Coronary artery (tissue), 2 donors: Measurements from ENCODE around the gene LSM4.
"Not testable (repeated sequence)": the region's sequence is repeated elsewhere in the genome, so short reads cannot be mapped to it uniquely, and the experiment has no call there.

Experiments
- DNase-seq: peaks from one replicate; pipeline ENCODE4 v3.0.0-alpha.2; 2017; ENCODE audit warnings: low spot score
- H3K27ac ChIP-seq, 2 donors: fragments of 200-600 bp; sonication (generic); one replicate each; pipeline ENCODE4 v1.5.1; 2016 to 2019
- H3K4me3 ChIP-seq: fragments of 200-600 bp; sonication (generic); 2 replicates; pipeline ENCODE4 v1.5.1; 2016; ENCODE audit warnings: mild to moderate bottlenecking, moderate library complexity
- TF ChIP-seq, protein P1 (sequence below): fragments of 200-600 bp; sonication (generic); IDR thresholded peaks from one replicate; pipeline ENCODE4 v1.5.1; 2019; ENCODE audit warnings: antibody characterized with exemption

The LSM4 gene

GRCh38 chr19:18361646-18362045 lies 38.8 kb upstream of the LSM4 start:
- TF ChIP-seq, protein P1, sequence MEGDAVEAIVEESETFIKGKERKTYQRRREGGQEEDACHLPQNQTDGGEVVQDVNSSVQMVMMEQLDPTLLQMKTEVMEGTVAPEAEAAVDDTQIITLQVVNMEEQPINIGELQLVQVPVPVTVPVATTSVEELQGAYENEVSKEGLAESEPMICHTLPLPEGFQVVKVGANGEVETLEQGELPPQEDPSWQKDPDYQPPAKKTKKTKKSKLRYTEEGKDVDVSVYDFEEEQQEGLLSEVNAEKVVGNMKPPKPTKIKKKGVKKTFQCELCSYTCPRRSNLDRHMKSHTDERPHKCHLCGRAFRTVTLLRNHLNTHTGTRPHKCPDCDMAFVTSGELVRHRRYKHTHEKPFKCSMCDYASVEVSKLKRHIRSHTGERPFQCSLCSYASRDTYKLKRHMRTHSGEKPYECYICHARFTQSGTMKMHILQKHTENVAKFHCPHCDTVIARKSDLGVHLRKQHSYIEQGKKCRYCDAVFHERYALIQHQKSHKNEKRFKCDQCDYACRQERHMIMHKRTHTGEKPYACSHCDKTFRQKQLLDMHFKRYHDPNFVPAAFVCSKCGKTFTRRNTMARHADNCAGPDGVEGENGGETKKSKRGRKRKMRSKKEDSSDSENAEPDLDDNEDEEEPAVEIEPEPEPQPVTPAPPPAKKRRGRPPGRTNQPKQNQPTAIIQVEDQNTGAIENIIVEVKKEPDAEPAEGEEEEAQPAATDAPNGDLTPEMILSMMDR = no peak
- H3K27ac ChIP-seq = no peak overlapping the region
- no peak overlapping the region for H3K4me3 ChIP-seq
- no peak for DNase-seq

DNA sequence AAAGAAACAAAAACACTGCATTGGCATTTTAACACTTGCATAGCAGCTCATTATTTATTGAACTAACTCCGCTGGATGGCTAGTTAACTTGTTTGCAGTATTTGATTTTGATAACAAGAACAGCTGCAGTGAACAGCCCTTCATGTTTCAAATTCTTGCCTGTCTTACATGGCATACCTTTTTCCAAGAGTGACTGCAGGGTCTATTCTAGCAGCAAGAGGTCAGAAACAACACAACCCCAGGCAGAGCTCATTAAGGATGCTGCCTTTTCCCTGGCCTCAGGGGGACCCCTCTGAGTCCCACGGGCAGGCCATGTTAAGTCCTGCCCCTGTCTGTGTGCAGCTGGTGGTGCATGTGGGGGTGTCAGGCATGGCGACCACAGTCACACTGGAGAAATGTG lies 34.2 kb upstream of the LSM4 start:
- no peak overlapping the region for H3K27ac ChIP-seq
- DNase-seq = no peak
- no peak overlapping the region for H3K4me3 ChIP-seq
- TF ChIP-seq, protein P1 = no peak

GRCh38 chr19:18354743-18355142 lies 31.9 kb upstream of the LSM4 start:
- H3K4me3 ChIP-seq, DNase-seq, H3K27ac ChIP-seq: not testable (repeated sequence)

DNA sequence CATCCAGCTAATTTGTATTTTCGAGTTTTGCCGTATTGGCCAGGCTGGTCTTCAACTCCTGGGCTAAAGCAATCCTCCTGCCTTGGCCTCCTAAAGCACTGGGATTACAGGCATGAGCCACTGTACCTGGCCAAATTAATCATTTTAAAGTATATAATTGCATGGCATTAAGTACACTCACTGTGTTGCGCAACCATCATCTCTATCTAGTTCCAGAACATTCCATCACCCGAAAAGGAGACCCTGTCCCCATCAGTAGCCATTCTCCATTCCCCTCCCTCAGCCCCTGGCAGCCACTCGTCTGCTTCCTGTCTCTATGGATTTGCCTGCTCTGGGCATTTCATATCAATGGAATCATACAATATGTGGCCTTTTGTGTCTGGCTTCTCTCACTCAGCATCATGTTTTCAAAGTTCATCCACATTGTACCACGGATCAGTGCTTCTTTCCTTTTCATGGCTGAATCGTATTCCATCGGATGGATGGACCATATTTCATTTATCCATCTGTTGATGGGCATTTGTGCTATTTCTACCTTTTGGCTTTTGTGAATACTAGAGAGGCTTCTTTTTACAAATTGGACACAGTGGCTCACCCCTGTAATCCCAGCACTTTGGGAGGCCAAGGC lies 30.6 kb upstream of the LSM4 start:
- Histone ChIP-seq H3K27ac (no peak overlapping the region), H3K4me3 (no peak overlapping the region)
- TF ChIP-seq, protein P1 = no peak
- no peak for DNase-seq

DNA sequence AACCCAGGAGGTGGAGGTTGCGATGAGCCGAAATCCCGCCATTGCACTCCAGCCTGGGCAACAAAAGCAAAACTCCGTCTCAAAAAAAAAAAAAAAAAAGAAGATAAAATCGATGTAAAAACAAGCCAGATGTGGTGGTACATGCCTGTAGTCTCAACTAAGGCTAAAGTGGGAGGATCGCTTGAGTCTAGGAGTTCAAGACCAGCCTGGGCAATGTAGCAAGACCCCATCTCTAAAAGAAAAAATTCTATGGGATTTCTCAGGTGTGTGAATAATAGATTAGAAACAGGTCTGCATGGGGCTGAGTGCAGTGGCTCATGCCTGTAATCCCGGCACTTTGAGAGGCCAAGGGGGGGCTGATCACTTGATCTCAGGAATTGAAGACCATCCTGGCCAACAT lies 28.7 kb upstream of the LSM4 start:
- no peak for DNase-seq

GRCh38 chr19:18350490-18350889 lies 27.6 kb upstream of the LSM4 start:
- DNase-seq = no peak
- TF ChIP-seq, protein P1 = no peak

More for the DNA sequence above, 28.7 kb upstream of the LSM4 start:
- H3K4me3 ChIP-seq = no peak overlapping the region
- TF ChIP-seq, protein P1 = no peak
- H3K27ac ChIP-seq = no peak overlapping the region

GRCh38 chr19:18349524-18350128 lies 26.8 kb upstream of the LSM4 start:
- TF ChIP-seq, protein P1 = peak; percentile 27
- DNase-seq = no peak
- Histone ChIP-seq H3K4me3 (no peak overlapping the region), H3K27ac (no peak overlapping the region)

More at GRCh38 chr19:18350490-18350889, 27.6 kb upstream of the LSM4 start:
- no peak overlapping the region for H3K27ac ChIP-seq
- no peak overlapping the region for H3K4me3 ChIP-seq

DNA sequence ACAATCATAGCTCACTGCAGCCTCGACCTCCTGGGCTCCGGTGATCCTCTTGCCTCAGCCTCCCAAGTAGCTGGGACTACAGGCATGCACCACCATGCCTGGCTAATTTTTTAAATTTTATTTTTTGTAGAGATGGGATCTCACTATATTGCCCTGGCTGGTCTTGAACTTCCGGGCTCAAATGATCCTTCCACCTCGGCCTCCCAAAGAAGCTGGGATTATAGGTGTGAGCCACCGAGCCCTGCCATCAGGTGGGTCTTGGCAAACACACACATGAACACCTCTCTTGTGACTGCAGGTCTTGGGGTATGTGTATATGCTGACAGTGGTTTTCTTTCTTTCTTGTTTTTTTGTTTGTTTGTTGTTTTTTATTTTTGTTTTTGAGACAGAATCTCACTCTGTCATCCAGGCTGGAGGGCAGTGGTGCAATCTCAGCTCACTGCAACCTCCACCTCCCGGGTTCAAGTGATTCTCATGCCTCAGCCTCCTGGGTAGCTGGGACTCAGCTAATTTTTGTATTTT lies 26.0 kb upstream of the LSM4 start:
- not testable (repeated sequence) for DNase-seq, H3K4me3 ChIP-seq, H3K27ac ChIP-seq
